ENCODE results near the gene NAGK. TPM values are rescaled to one million over a fixed set of nuclear protein-coding genes. Genes with fewer than 3 reads are reported as not detected.

Gene NAGK
- polyA plus RNA-seq, 1 donor (not counting 4 experiments of a cell fraction or from before 2014, with no cell fraction given) = 61.5 TPM

- no peak overlapping the region for H3K4me2 ChIP-seq (ENCODE audit: control insufficient read depth, extremely low read depth, insufficient read depth, low read depth, low read length)
- no peaks in the 10 kb centered on the region for H4K20me1 ChIP-seq (ENCODE audit: control insufficient read depth, extremely low read depth, insufficient read depth, low read length)
- peaks cover 4% of the 10 kb centered on the region for H3K9me1 ChIP-seq (ENCODE audit: control insufficient read depth, extremely low read depth, insufficient read depth, low read length)
- no peaks in the 10 kb centered on the region for H3K27me3 ChIP-seq (ENCODE audit: control insufficient read depth, extremely low read depth, insufficient read depth, low read length)
- H3K9ac ChIP-seq (ENCODE audit: control insufficient read depth, extremely low read depth, insufficient read depth, low read length) = no peak overlapping the region
- H3K27ac ChIP-seq (ENCODE audit: control insufficient read depth, insufficient read depth, low read length) = no peak overlapping the region
- peaks cover 42% of the 10 kb centered on the region for H3K4me1 ChIP-seq (ENCODE audit: control insufficient read depth, extremely low read depth, insufficient read depth, low read length)
- H3K4me3 ChIP-seq (ENCODE audit: control insufficient read depth in 2 of 3, extremely low read depth in 1 of 3, insufficient read depth in 2 of 3, low read depth in 1 of 3, low read length in 3 of 3) = no peak overlapping the region
- no peak for FAIRE-seq
- H3K36me3 ChIP-seq (ENCODE audit: control insufficient read depth in 2 of 2, extremely low read depth in 1 of 2, insufficient read depth in 2 of 2, low read length in 2 of 2) = peaks cover 10 to 23% of the 10 kb centered on the region in 2 experiments
- H2AFZ ChIP-seq (ENCODE audit: control insufficient read depth, low read length) = no peak overlapping the region
- no peak for TF ChIP-seq EZH2 (IDR thresholded peaks at IDR 0.05; ENCODE audit: low read length)
- no peak for TF ChIP-seq CTCF (optimal IDR thresholded peaks at IDR 0.05 in 1 of 3, IDR thresholded peaks at IDR 0.05 in 1 of 3, conservative IDR thresholded peaks at IDR 0.05 in 1 of 3; ENCODE audit: extremely low read depth in 1 of 3, insufficient read depth in 2 of 3, low read length in 3 of 3)
- dilution Hi-C loops (cut with MboI; ENCODE audit: extremely low pct_ligation_motif_present, low sequenced_read_pairs) = no loop called here
- no peak for DNase-seq (ENCODE audit: low read depth, low spot score)
- peaks cover 16% of the 10 kb centered on the region for H3K79me2 ChIP-seq (ENCODE audit: control insufficient read depth, insufficient read depth, low read length)
- no peaks in the 10 kb centered on the region for H3K9me3 ChIP-seq (ENCODE audit: control insufficient read depth, low read depth, low read length)
These were observed 5.0 kb downstream of the NAGK start for GRCh38 chr2:71073475-71073874.

GRCh38 chr2:71074893-71075395, 6.5 kb downstream of the NAGK start:
- Histone ChIP-seq H3K27me3 (ENCODE audit: control insufficient read depth, extremely low read depth, insufficient read depth, low read length) (no peaks in the 10 kb centered on the region), H2AFZ (ENCODE audit: control insufficient read depth, low read length) (no peak overlapping the region), H3K27ac (ENCODE audit: control insufficient read depth, insufficient read depth, low read length) (no peak overlapping the region), H4K20me1 (ENCODE audit: control insufficient read depth, extremely low read depth, insufficient read depth, low read length) (no peaks in the 10 kb centered on the region), H3K4me3 (ENCODE audit: control insufficient read depth in 2 of 3, extremely low read depth in 1 of 3, insufficient read depth in 2 of 3, low read depth in 1 of 3, low read length in 3 of 3) (no peak overlapping the region), H3K9me1 (ENCODE audit: control insufficient read depth, extremely low read depth, insufficient read depth, low read length) (peaks cover 3% of the 10 kb centered on the region), H3K4me1 (ENCODE audit: control insufficient read depth, extremely low read depth, insufficient read depth, low read length) (peaks cover 30% of the 10 kb centered on the region), H3K9me3 (ENCODE audit: control insufficient read depth, low read depth, low read length) (no peaks in the 10 kb centered on the region), H3K4me2 (ENCODE audit: control insufficient read depth, extremely low read depth, insufficient read depth, low read depth, low read length) (no peak overlapping the region), H3K79me2 (ENCODE audit: control insufficient read depth, insufficient read depth, low read length) (peaks cover 13% of the 10 kb centered on the region), H3K9ac (ENCODE audit: control insufficient read depth, extremely low read depth, insufficient read depth, low read length) (no peak overlapping the region), H3K36me3 (ENCODE audit: control insufficient read depth in 2 of 2, extremely low read depth in 1 of 2, insufficient read depth in 2 of 2, low read length in 2 of 2) (peaks cover 10 to 25% of the 10 kb centered on the region in 2 experiments)
- no peak for DNase-seq (ENCODE audit: low read depth, low spot score)
- FAIRE-seq = no peak
- dilution Hi-C loops (cut with MboI; ENCODE audit: extremely low pct_ligation_motif_present, low sequenced_read_pairs) = no loop called here
- TF ChIP-seq CTCF (optimal IDR thresholded peaks at IDR 0.05 in 1 of 3, IDR thresholded peaks at IDR 0.05 in 1 of 3, conservative IDR thresholded peaks at IDR 0.05 in 1 of 3; ENCODE audit: extremely low read depth in 1 of 3, insufficient read depth in 2 of 3, low read length in 3 of 3) (no peak), EZH2 (IDR thresholded peaks at IDR 0.05; ENCODE audit: low read length) (no peak)

All from keratinocyte (primary cell).